WTC11 (cell line): ENCODE data around the gene EDAR. TPM values are rescaled to one million over a fixed set of nuclear protein-coding genes. Genes with fewer than 3 reads are reported as not detected.
A peak's percentile ranks its signal among the peaks of the same experiment; 100 is the strongest.

Source experiments
- ATAC-seq: fragments of 200-7000 bp; cut with Tn5 transposase; 2 replicates; pipeline ENCODE4 v1.10.0; 2021; ENCODE audit warnings: mild to moderate bottlenecking, moderate library complexity
- CTCF ChIA-PET: fragments of 300-600 bp; sonication (Branson Sonifier 250); formaldehyde crosslinking; loops from one replicate; lab custom pipeline; 2021; ENCODE audit warnings: antibody characterized with exemption; lab: Charles Lee
- POLR2A ChIA-PET: fragments of 350-600 bp; sonication (Branson Sonifier 250); formaldehyde crosslinking; loops from one replicate; lab custom pipeline; 2021; ENCODE audit warnings: antibody characterized with exemption; lab: Charles Lee
- DNase-seq: peaks from one replicate; pipeline ENCODE4 v3.0.0; 2021; ENCODE audit warnings: low spot score
- H3K27ac Mint-ChIP-seq: 2 replicates; pipeline ENCODE4 v1.8.0; 2021; ENCODE audit warnings: mixed read lengths
- H3K27me3 Mint-ChIP-seq: 2 replicates; pipeline ENCODE4 v1.8.0; 2021; ENCODE audit warnings: low read depth, mild to moderate bottlenecking, moderate library complexity, mixed read lengths
- H3K36me3 Mint-ChIP-seq: 2 replicates; pipeline ENCODE4 v1.8.0; 2021; ENCODE audit warnings: mixed read lengths
- H3K4me1 Mint-ChIP-seq: 2 replicates; pipeline ENCODE4 v1.8.0; 2022; ENCODE audit warnings: mixed read lengths
- H3K4me3 Mint-ChIP-seq: 2 replicates; pipeline ENCODE4 v1.8.0; 2021; ENCODE audit warnings: mild to moderate bottlenecking, moderate library complexity, mixed read lengths
- H3K9me3 Mint-ChIP-seq: 2 replicates; pipeline ENCODE4 v1.8.0; 2021; ENCODE audit warnings: mixed read lengths
- CBFB ChIP-seq: sonication (generic); formaldehyde crosslinking; IDR thresholded peaks from 2 replicates; pipeline ENCODE4 v1.8.1; 2022; ENCODE audit warnings: mild to moderate bottlenecking, low read depth, missing genetic modification reagents
- EMX1 ChIP-seq: fragments of 250-450 bp; sonication (Bioruptor Pico); IDR thresholded peaks from 2 replicates; pipeline ENCODE4 v1.8.0; 2021; ENCODE audit warnings: mild to moderate bottlenecking
- FOXJ3 ChIP-seq: sonication (generic); formaldehyde crosslinking; IDR thresholded peaks from 2 replicates; pipeline ENCODE4 v1.9.0; 2021; ENCODE audit warnings: missing genetic modification reagents, mild to moderate bottlenecking, borderline replicate concordance
- MYBL2 ChIP-seq: sonication (generic); formaldehyde crosslinking; IDR thresholded peaks from 2 replicates; pipeline ENCODE4 v1.8.1; 2023; ENCODE audit warnings: mild to moderate bottlenecking, moderate library complexity, missing genetic modification reagents
- NFYB ChIP-seq: sonication (generic); formaldehyde crosslinking; conservative IDR thresholded peaks from 2 replicates; pipeline ENCODE4 v1.8.0; 2022; ENCODE audit warnings: low read depth, missing genetic modification reagents
- SP1 ChIP-seq: sonication (generic); formaldehyde crosslinking; conservative IDR thresholded peaks from 2 replicates; pipeline ENCODE4 v1.8.1; 2022; ENCODE audit warnings: missing genetic modification reagents
- TEAD4 ChIP-seq: sonication (generic); formaldehyde crosslinking; IDR thresholded peaks from 2 replicates; pipeline ENCODE4 v1.8.0; 2022; ENCODE audit warnings: mild to moderate bottlenecking, missing genetic modification reagents
- TP53 ChIP-seq: sonication (generic); formaldehyde crosslinking; IDR thresholded peaks from 2 replicates; pipeline ENCODE4 v1.8.1; 2023; ENCODE audit warnings: mild to moderate bottlenecking, missing genetic modification reagents
- ZNF263 ChIP-seq: sonication (generic); formaldehyde crosslinking; IDR thresholded peaks from 2 replicates; pipeline ENCODE4 v1.8.1; 2022; ENCODE audit warnings: low read depth, mild to moderate bottlenecking, moderate library complexity, missing genetic modification reagents
- ZNF416 ChIP-seq: fragments of 250-450 bp; sonication (Bioruptor Pico); IDR thresholded peaks from 2 replicates; pipeline ENCODE4 v1.9.0; 2021; ENCODE audit warnings: mild to moderate bottlenecking, inconsistent platforms
- ZNF423 ChIP-seq: fragments of 250-450 bp; sonication (Bioruptor Pico); IDR thresholded peaks from 2 replicates; pipeline ENCODE4 v2.1.2; 2022; ENCODE audit warnings: mild to moderate bottlenecking, moderate library complexity
- total RNA-seq: library from RNA; stranded (reverse); gene quantifications from 3 replicates; pipeline ENCODE4 v1.2.3, GENCODE V29; 2021
- TF ChIP-seq, protein P1 (sequence below): sonication (generic); formaldehyde crosslinking; conservative IDR thresholded peaks from 2 replicates; pipeline ENCODE4 v1.8.1; 2023; ENCODE audit warnings: mild to moderate bottlenecking, low read depth, missing genetic modification reagents, moderate library complexity
- TF ChIP-seq, protein P2 (sequence below): fragments of 200-600 bp; IDR thresholded peaks from 2 replicates; pipeline ENCODE4 v1.8.0; 2022; ENCODE audit warnings: antibody characterized with exemption
- TF ChIP-seq, protein P3 (sequence below): sonication (generic); formaldehyde crosslinking; IDR thresholded peaks from 2 replicates; pipeline ENCODE4 v1.8.1; 2022; ENCODE audit warnings: mild to moderate bottlenecking, moderate library complexity, missing genetic modification reagents
- TF ChIP-seq, protein P4 (sequence below): sonication (generic); formaldehyde crosslinking; IDR thresholded peaks from 2 replicates; pipeline ENCODE4 v1.8.0; 2023; ENCODE audit warnings: missing genetic modification reagents, mild to moderate bottlenecking, borderline replicate concordance
- TF ChIP-seq, protein P5 (sequence below): sonication (generic); formaldehyde crosslinking; IDR thresholded peaks from 2 replicates; pipeline ENCODE4 v1.8.1; 2023; ENCODE audit warnings: mild to moderate bottlenecking, missing genetic modification reagents, borderline replicate concordance
- TF ChIP-seq, protein P6 (sequence below): fragments of 250-450 bp; sonication (Bioruptor Pico); IDR thresholded peaks from 2 replicates; pipeline ENCODE4 v1.9.0; 2021; ENCODE audit warnings: mild to moderate bottlenecking

Gene EDAR
- total RNA-seq, 1 experiment from 2014 or later, result not detected

DNA sequence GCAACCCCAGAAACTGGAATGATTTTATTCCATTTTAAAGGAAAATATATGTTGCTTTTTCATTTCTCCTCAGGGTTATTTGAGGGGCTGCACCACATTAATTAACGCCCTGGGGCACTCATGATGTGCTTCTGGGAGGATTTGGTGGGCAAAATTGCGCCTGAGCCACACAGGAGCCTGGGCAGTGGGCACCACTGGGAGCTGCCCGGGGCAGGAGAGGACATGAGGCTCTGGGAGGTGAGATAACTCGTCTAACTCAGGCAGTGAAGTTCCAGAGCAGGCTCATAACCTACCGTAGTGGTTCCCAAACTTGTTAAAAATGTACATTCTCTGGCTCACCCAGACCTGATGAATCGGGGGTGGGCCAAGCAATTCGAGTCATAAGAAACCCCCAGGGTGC lies 68.3 kb downstream of the EDAR start:
- ChIA-PET POLR2A (no interaction called here), CTCF (interaction anchor here (2.1 kb wide), 1 partner anchor 8 kb away, joined by 10 read pairs; no protein-coding TSS in a partner anchor)
- no peak for DNase-seq
- ATAC-seq, result no peak
- Mint-ChIP-seq H3K27me3 (no peaks in the 10 kb centered on the region), H3K4me3 (no peak overlapping the region), H3K36me3 (no peaks in the 10 kb centered on the region), H3K4me1 (peaks cover 4% of the 10 kb centered on the region), H3K9me3 (no peaks in the 10 kb centered on the region), H3K27ac (no peak overlapping the region)
- no peak for TF ChIP-seq ZNF416 (CRISPR knock-in tag)
- TF ChIP-seq, protein P1, sequence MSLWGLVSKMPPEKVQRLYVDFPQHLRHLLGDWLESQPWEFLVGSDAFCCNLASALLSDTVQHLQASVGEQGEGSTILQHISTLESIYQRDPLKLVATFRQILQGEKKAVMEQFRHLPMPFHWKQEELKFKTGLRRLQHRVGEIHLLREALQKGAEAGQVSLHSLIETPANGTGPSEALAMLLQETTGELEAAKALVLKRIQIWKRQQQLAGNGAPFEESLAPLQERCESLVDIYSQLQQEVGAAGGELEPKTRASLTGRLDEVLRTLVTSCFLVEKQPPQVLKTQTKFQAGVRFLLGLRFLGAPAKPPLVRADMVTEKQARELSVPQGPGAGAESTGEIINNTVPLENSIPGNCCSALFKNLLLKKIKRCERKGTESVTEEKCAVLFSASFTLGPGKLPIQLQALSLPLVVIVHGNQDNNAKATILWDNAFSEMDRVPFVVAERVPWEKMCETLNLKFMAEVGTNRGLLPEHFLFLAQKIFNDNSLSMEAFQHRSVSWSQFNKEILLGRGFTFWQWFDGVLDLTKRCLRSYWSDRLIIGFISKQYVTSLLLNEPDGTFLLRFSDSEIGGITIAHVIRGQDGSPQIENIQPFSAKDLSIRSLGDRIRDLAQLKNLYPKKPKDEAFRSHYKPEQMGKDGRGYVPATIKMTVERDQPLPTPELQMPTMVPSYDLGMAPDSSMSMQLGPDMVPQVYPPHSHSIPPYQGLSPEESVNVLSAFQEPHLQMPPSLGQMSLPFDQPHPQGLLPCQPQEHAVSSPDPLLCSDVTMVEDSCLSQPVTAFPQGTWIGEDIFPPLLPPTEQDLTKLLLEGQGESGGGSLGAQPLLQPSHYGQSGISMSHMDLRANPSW (CRISPR knock-in tag), result no peak
- TF ChIP-seq MYBL2 (CRISPR knock-in tag), result no peak
- TF ChIP-seq, protein P2, sequence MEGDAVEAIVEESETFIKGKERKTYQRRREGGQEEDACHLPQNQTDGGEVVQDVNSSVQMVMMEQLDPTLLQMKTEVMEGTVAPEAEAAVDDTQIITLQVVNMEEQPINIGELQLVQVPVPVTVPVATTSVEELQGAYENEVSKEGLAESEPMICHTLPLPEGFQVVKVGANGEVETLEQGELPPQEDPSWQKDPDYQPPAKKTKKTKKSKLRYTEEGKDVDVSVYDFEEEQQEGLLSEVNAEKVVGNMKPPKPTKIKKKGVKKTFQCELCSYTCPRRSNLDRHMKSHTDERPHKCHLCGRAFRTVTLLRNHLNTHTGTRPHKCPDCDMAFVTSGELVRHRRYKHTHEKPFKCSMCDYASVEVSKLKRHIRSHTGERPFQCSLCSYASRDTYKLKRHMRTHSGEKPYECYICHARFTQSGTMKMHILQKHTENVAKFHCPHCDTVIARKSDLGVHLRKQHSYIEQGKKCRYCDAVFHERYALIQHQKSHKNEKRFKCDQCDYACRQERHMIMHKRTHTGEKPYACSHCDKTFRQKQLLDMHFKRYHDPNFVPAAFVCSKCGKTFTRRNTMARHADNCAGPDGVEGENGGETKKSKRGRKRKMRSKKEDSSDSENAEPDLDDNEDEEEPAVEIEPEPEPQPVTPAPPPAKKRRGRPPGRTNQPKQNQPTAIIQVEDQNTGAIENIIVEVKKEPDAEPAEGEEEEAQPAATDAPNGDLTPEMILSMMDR, result no peak

DNA sequence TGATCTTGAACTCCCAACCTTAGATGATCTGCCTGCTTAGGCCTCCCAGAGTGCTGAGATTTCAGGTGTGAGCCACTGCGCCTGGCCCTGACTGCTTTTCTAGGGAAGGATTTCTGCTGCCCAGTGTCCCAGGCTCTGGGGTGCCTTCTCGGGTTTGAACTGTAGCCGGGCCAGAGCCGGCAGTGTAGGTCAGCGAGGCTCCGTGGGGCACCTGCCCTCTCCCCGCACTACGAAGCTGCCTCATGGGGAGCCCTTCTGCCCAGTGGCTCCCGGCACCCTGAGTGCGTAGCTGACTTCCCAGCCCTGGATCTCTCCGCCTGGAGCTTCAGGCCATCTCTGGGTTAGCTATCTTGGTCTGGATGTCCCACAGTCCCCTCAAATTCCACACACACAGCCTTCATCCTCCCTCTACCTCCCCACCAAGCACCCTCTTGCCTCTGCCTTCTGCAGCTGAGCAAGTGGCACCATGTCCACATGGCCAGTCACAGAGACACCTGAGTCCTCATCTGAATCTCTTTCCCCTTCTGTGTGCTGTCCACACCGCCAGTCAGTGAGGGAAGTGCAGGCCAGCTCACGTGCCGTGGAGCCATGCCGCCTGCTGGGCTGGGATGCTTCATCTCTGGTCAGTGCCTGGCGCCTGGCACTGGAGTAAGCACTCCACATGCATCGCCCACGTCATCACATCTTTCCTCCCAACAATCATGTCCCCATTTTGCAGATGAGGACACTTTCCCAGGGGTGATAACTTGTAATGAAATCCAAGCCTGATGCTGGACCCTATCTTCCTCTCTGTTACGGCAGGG lies 69.2 kb downstream of the EDAR start:
- Mint-ChIP-seq H3K27ac (0 out of 2 replicates have a peak overlapping the region, but pooled peaks have one; percentile 5), H3K9me3 (no peaks in the 10 kb centered on the region), H3K4me3 (no peak overlapping the region), H3K36me3 (no peaks in the 10 kb centered on the region), H3K27me3 (no peaks in the 10 kb centered on the region), H3K4me1 (peaks cover 4% of the 10 kb centered on the region)
- ATAC-seq, result no peak
- ChIA-PET POLR2A (no interaction called here), CTCF (interaction anchor here (2.1 kb wide), 1 partner anchor 9 kb away, joined by 10 read pairs; no protein-coding TSS in a partner anchor)
- TF ChIP-seq ZNF263 (CRISPR knock-in tag) (no peak), ZNF423 (no peak), TEAD4 (CRISPR knock-in tag) (no peak), FOXJ3 (CRISPR knock-in tag) (no peak), SP1 (no peak), EMX1 (CRISPR knock-in tag) (no peak), CBFB (CRISPR knock-in tag) (no peak), TP53 (CRISPR knock-in tag) (no peak), NFYB (CRISPR knock-in tag) (no peak)
- TF ChIP-seq, protein P3, sequence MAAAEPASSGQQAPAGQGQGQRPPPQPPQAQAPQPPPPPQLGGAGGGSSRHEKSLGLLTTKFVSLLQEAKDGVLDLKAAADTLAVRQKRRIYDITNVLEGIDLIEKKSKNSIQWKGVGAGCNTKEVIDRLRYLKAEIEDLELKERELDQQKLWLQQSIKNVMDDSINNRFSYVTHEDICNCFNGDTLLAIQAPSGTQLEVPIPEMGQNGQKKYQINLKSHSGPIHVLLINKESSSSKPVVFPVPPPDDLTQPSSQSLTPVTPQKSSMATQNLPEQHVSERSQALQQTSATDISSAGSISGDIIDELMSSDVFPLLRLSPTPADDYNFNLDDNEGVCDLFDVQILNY (CRISPR knock-in tag), result no peak
- TF ChIP-seq, protein P4, sequence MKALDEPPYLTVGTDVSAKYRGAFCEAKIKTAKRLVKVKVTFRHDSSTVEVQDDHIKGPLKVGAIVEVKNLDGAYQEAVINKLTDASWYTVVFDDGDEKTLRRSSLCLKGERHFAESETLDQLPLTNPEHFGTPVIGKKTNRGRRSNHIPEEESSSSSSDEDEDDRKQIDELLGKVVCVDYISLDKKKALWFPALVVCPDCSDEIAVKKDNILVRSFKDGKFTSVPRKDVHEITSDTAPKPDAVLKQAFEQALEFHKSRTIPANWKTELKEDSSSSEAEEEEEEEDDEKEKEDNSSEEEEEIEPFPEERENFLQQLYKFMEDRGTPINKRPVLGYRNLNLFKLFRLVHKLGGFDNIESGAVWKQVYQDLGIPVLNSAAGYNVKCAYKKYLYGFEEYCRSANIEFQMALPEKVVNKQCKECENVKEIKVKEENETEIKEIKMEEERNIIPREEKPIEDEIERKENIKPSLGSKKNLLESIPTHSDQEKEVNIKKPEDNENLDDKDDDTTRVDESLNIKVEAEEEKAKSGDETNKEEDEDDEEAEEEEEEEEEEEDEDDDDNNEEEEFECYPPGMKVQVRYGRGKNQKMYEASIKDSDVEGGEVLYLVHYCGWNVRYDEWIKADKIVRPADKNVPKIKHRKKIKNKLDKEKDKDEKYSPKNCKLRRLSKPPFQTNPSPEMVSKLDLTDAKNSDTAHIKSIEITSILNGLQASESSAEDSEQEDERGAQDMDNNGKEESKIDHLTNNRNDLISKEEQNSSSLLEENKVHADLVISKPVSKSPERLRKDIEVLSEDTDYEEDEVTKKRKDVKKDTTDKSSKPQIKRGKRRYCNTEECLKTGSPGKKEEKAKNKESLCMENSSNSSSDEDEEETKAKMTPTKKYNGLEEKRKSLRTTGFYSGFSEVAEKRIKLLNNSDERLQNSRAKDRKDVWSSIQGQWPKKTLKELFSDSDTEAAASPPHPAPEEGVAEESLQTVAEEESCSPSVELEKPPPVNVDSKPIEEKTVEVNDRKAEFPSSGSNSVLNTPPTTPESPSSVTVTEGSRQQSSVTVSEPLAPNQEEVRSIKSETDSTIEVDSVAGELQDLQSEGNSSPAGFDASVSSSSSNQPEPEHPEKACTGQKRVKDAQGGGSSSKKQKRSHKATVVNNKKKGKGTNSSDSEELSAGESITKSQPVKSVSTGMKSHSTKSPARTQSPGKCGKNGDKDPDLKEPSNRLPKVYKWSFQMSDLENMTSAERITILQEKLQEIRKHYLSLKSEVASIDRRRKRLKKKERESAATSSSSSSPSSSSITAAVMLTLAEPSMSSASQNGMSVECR (CRISPR knock-in tag), result no peak
- TF ChIP-seq, protein P5, sequence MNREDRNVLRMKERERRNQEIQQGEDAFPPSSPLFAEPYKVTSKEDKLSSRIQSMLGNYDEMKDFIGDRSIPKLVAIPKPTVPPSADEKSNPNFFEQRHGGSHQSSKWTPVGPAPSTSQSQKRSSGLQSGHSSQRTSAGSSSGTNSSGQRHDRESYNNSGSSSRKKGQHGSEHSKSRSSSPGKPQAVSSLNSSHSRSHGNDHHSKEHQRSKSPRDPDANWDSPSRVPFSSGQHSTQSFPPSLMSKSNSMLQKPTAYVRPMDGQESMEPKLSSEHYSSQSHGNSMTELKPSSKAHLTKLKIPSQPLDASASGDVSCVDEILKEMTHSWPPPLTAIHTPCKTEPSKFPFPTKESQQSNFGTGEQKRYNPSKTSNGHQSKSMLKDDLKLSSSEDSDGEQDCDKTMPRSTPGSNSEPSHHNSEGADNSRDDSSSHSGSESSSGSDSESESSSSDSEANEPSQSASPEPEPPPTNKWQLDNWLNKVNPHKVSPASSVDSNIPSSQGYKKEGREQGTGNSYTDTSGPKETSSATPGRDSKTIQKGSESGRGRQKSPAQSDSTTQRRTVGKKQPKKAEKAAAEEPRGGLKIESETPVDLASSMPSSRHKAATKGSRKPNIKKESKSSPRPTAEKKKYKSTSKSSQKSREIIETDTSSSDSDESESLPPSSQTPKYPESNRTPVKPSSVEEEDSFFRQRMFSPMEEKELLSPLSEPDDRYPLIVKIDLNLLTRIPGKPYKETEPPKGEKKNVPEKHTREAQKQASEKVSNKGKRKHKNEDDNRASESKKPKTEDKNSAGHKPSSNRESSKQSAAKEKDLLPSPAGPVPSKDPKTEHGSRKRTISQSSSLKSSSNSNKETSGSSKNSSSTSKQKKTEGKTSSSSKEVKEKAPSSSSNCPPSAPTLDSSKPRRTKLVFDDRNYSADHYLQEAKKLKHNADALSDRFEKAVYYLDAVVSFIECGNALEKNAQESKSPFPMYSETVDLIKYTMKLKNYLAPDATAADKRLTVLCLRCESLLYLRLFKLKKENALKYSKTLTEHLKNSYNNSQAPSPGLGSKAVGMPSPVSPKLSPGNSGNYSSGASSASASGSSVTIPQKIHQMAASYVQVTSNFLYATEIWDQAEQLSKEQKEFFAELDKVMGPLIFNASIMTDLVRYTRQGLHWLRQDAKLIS (CRISPR knock-in tag), result no peak
- TF ChIP-seq, protein P6, sequence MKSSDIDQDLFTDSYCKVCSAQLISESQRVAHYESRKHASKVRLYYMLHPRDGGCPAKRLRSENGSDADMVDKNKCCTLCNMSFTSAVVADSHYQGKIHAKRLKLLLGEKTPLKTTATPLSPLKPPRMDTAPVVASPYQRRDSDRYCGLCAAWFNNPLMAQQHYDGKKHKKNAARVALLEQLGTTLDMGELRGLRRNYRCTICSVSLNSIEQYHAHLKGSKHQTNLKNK, result no peak
- no peak for DNase-seq
